Measurements from ENCODE around the gene CDC42BPG. TPM values are rescaled to one million over a fixed set of nuclear protein-coding genes. Genes with fewer than 3 reads are reported as not detected.
A peak's percentile ranks its signal among the peaks of the same experiment; 100 is the strongest.

The CDC42BPG gene
- total and polyA plus RNA-seq, 11 donors, result 0.12 to 0.50 (median 0.20) TPM; not detected in 1

- Histone ChIP-seq H3K27me3 (no peaks in the 10 kb centered on the region), H3K27ac (peak within 1 kb of the TSS; percentile 98 to 100 (median 99)), H3K4me1 (peaks cover 0 to 46% (median 39%) of the 10 kb centered on the region in 12 donors), H3K4me3 (peak within 1 kb of the TSS; percentile 77 to 99 (median 92)), H3K36me3 (peaks cover 0 to 38% (median 31%) of the 10 kb centered on the region in 9 donors), H3K9me3 (no peaks in the 10 kb centered on the region)
- intact Hi-C loops (cut with DNase I), result loop anchor here in 6 of 10 donors (2.0 to 10.0 kb wide), 5 partner anchors 32 to 336 kb away; partner anchors contain the start of genes RASGRP2 (in 3 of the 6), MEN1 (in 1 of the 6), TM7SF2 (in 1 of the 6) and ZNHIT2 (in 1 of the 6)
- TF ChIP-seq POLR2A (IDR thresholded peaks at IDR 0.05) (peak; percentile 90 to 97), CTCF (IDR thresholded peaks at IDR 0.05) (peak in 7 of 12 donors; percentile 6 to 53 (median 41))
- 0 to 1% (median 1%) methylated on average over 54 to 80 of the region's 80 CpGs for WGBS, 4 donors
- DNase-seq (peak; percentile 98 to 100 (median 99)), ATAC-seq (peak; percentile 93 to 97 (median 96))
These were observed 65.8 kb downstream of the CDC42BPG start, which contains the start of gene SF1 for GRCh38 chr11:64778473-64779298. Gene SF1 (minus strand): TSS chr11:64778542. CDS start chr11:64778392, 150 bp downstream.

GRCh38 chr11:64778223-64778472, 66.3 kb downstream of the CDC42BPG start:
- TF ChIP-seq CTCF (IDR thresholded peaks at IDR 0.05) (no peak), POLR2A (IDR thresholded peaks at IDR 0.05) (no peak)
- Histone ChIP-seq H3K27ac (peak overlapping the region; percentile 98 to 100 (median 99)), H3K4me3 (peak overlapping the region; percentile 77 to 99 (median 92)), H3K27me3 (no peaks in the 10 kb centered on the region), H3K9me3 (no peaks in the 10 kb centered on the region), H3K36me3 (peaks cover 0 to 44% (median 37%) of the 10 kb centered on the region in 9 donors), H3K4me1 (peaks cover 0 to 52% (median 44%) of the 10 kb centered on the region in 12 donors)
- WGBS, 4 donors, result 0 to 1% (median 0%) methylated on average over 1 to 28 of the region's 28 CpGs
- DNase-seq (no peak), ATAC-seq (peak in 2 of 4 donors; percentile 6 to 11)
- intact Hi-C loops (cut with DNase I), result loop anchor here in 6 of 10 donors (2.0 to 10.0 kb wide), 5 partner anchors 33 to 337 kb away; partner anchors contain the start of genes RASGRP2 (in 3 of the 6), MEN1 (in 1 of the 6), TM7SF2 (in 1 of the 6) and ZNHIT2 (in 1 of the 6)

GRCh38 chr11:64777449-64778222, 66.8 kb downstream of the CDC42BPG start:
- Histone ChIP-seq H3K27ac (peak overlapping the region; percentile 98 to 100 (median 99)), H3K4me3 (peak overlapping the region; percentile 77 to 99 (median 92)), H3K9me3 (no peaks in the 10 kb centered on the region), H3K36me3 (peaks cover 0 to 49% (median 42%) of the 10 kb centered on the region in 9 donors), H3K27me3 (no peaks in the 10 kb centered on the region), H3K4me1 (peaks cover 0 to 57% (median 49%) of the 10 kb centered on the region in 12 donors)
- ATAC-seq, result peak; percentile 14 to 43 (median 29)
- TF ChIP-seq POLR2A (IDR thresholded peaks at IDR 0.05) (no peak), CTCF (IDR thresholded peaks at IDR 0.05) (no peak)
- WGBS, 4 donors, result 0 to 2% (median 1%) methylated on average over 18 to 98 of the region's 98 CpGs
- DNase-seq, result peak; percentile 80 to 93 (median 87)
- intact Hi-C loops (cut with DNase I), result loop anchor here in 6 of 10 donors (2.0 to 10.0 kb wide), 5 partner anchors 33 to 337 kb away; partner anchors contain the start of genes RASGRP2 (in 3 of the 6), MEN1 (in 1 of the 6), TM7SF2 (in 1 of the 6) and ZNHIT2 (in 1 of the 6)

Data from heart left ventricle (tissue), 16 donors.